H1 (cell line): ENCODE results near the gene SIAH3.

Source experiments
- CBX8 ChIP-seq: fragments of 300-800, 300-1000 bp; sonication (generic); IDR thresholded peaks from 2 replicates; pipeline ENCODE4 v1.7.1; 2016; ENCODE audit warnings: low read depth, low read length, borderline replicate concordance
- CREB1 ChIP-seq: IDR thresholded peaks from 2 replicates; pipeline ENCODE4 v1.6.1; 2012; ENCODE audit warnings: inconsistent platforms
- CTCF ChIP-seq, 3 experiments: IDR thresholded peaks; 1 replicate in 2 of 3; 2 replicates in 1 of 3; pipeline versions ENCODE4 v1.5.1 to v1.6.1; 2011; ENCODE audit warnings: low read length in 3 of 3, mild to moderate bottlenecking in 3 of 3, inconsistent platforms in 2 of 3, low read depth in 1 of 3, moderate library complexity in 1 of 3; ENCODE audit not compliant: insufficient read depth in 1 of 3; ENCODE audit errors: control extremely low read depth in 1 of 3
- EP300 ChIP-seq, 2 experiments: IDR thresholded peaks; 1 replicate in 1 of 2; 2 replicates in 1 of 2; pipeline ENCODE4 v1.6.1; 2011 to 2012; ENCODE audit warnings: low read depth in 2 of 2, low read length in 2 of 2, mild to moderate bottlenecking in 2 of 2, borderline replicate concordance in 1 of 2, inconsistent platforms in 1 of 2, moderate library complexity in 1 of 2
- GTF2F1 ChIP-seq: IDR thresholded peaks from 2 replicates; pipeline ENCODE4 v1.6.1; 2012; ENCODE audit warnings: low read depth, low read length, improper control_type of control experiment, borderline replicate concordance
- JUN ChIP-seq: IDR thresholded peaks from 2 replicates; pipeline ENCODE4 v1.6.1; 2011; ENCODE audit warnings: low read depth, mild to moderate bottlenecking, improper control_type of control experiment, low read length
- POLR2A ChIP-seq, 2 experiments: IDR thresholded peaks; 1 replicate in 1 of 2; 2 replicates in 1 of 2; pipeline ENCODE4 v1.6.1; 2011; ENCODE audit warnings: low read depth in 2 of 2, low read length in 2 of 2, mild to moderate bottlenecking in 2 of 2; ENCODE audit errors: control extremely low read depth in 1 of 2
- POLR2AphosphoS5 ChIP-seq: IDR thresholded peaks from 2 replicates; pipeline ENCODE4 v1.6.1; 2011; ENCODE audit warnings: low read depth, low read length
- SP2 ChIP-seq: IDR thresholded peaks from 2 replicates; pipeline ENCODE4 v1.6.1; 2012; ENCODE audit warnings: mild to moderate bottlenecking, low read length, inconsistent platforms
- TAF1 ChIP-seq: IDR thresholded peaks from 2 replicates; pipeline ENCODE4 v1.6.1; 2011; ENCODE audit warnings: mild to moderate bottlenecking, low read depth, low read length
- YY1 ChIP-seq: IDR thresholded peaks from 2 replicates; pipeline ENCODE4 v1.6.1; 2011; ENCODE audit warnings: low read depth, mild to moderate bottlenecking, low read length

- TF ChIP-seq CTCF (IDR thresholded peaks at IDR 0.05; ENCODE audit: control extremely low read depth in 1 of 3, insufficient read depth in 1 of 3, low read depth in 1 of 3, low read length in 3 of 3): no peak
- no peak for TF ChIP-seq POLR2A (IDR thresholded peaks at IDR 0.05; ENCODE audit: control extremely low read depth in 1 of 2, low read depth in 2 of 2, low read length in 2 of 2)
- no peak for TF ChIP-seq SP2
- no peak for TF ChIP-seq YY1
- TF ChIP-seq EP300 (IDR thresholded peaks at IDR 0.05; ENCODE audit: borderline replicate concordance in 1 of 2, low read depth in 2 of 2, low read length in 2 of 2): no peak
- no peak for TF ChIP-seq CREB1
- no peak for TF ChIP-seq POLR2AphosphoS5
- TF ChIP-seq CBX8: no peak
- no peak for TF ChIP-seq JUN
- no peak for TF ChIP-seq GTF2F1
- no peak for TF ChIP-seq TAF1
Observed at GRCh38 chr13:45781553-45782326, 69.8 kb downstream of the SIAH3 start.
